WTC11 (cell line): Measurements from ENCODE around the gene TMEM72. TPM values are rescaled to one million over a fixed set of nuclear protein-coding genes. Genes with fewer than 3 reads are reported as not detected.

Experiments used
- ATAC-seq: fragments of 200-7000 bp; cut with Tn5 transposase; 2 replicates; pipeline ENCODE4 v1.10.0; 2021; ENCODE audit warnings: mild to moderate bottlenecking, moderate library complexity
- CTCF ChIA-PET: fragments of 300-600 bp; sonication (Branson Sonifier 250); formaldehyde crosslinking; loops from one replicate; lab custom pipeline; 2021; ENCODE audit warnings: antibody characterized with exemption; lab: Charles Lee
- POLR2A ChIA-PET: fragments of 350-600 bp; sonication (Branson Sonifier 250); formaldehyde crosslinking; loops from one replicate; lab custom pipeline; 2021; ENCODE audit warnings: antibody characterized with exemption; lab: Charles Lee
- DNase-seq: peaks from one replicate; pipeline ENCODE4 v3.0.0; 2021; ENCODE audit warnings: low spot score
- H3K27ac Mint-ChIP-seq: 2 replicates; pipeline ENCODE4 v1.8.0; 2021; ENCODE audit warnings: mixed read lengths
- H3K27me3 Mint-ChIP-seq: 2 replicates; pipeline ENCODE4 v1.8.0; 2021; ENCODE audit warnings: low read depth, mild to moderate bottlenecking, moderate library complexity, mixed read lengths
- H3K36me3 Mint-ChIP-seq: 2 replicates; pipeline ENCODE4 v1.8.0; 2021; ENCODE audit warnings: mixed read lengths
- H3K4me1 Mint-ChIP-seq: 2 replicates; pipeline ENCODE4 v1.8.0; 2022; ENCODE audit warnings: mixed read lengths
- H3K4me3 Mint-ChIP-seq: 2 replicates; pipeline ENCODE4 v1.8.0; 2021; ENCODE audit warnings: mild to moderate bottlenecking, moderate library complexity, mixed read lengths
- H3K9me3 Mint-ChIP-seq: 2 replicates; pipeline ENCODE4 v1.8.0; 2021; ENCODE audit warnings: mixed read lengths
- ATF2 ChIP-seq: sonication (generic); formaldehyde crosslinking; IDR thresholded peaks from 2 replicates; pipeline ENCODE4 v1.8.1; 2022; ENCODE audit warnings: low read depth, missing genetic modification reagents, borderline replicate concordance
- ATF3 ChIP-seq: sonication (generic); formaldehyde crosslinking; conservative IDR thresholded peaks from 2 replicates; pipeline ENCODE4 v1.8.1; 2022; ENCODE audit warnings: mild to moderate bottlenecking, missing genetic modification reagents
- ATF6 ChIP-seq: sonication (generic); formaldehyde crosslinking; IDR thresholded peaks from 2 replicates; pipeline ENCODE4 v1.8.1; 2023; ENCODE audit warnings: mild to moderate bottlenecking, missing genetic modification reagents
- CREM ChIP-seq: sonication (generic); formaldehyde crosslinking; IDR thresholded peaks from 2 replicates; pipeline ENCODE4 v1.8.1; 2022; ENCODE audit warnings: mild to moderate bottlenecking, missing genetic modification reagents, moderate library complexity
- CTCF ChIP-seq: fragments of 200-600 bp; IDR thresholded peaks from 2 replicates; pipeline ENCODE4 v1.8.0; 2022; ENCODE audit warnings: antibody characterized with exemption
- ELF4 ChIP-seq: sonication (generic); formaldehyde crosslinking; IDR thresholded peaks from 2 replicates; pipeline ENCODE4 v1.8.1; 2022; ENCODE audit warnings: low read depth, mild to moderate bottlenecking, moderate library complexity, missing genetic modification reagents
- ETV6 ChIP-seq: sonication (generic); formaldehyde crosslinking; IDR thresholded peaks from 2 replicates; pipeline ENCODE4 v1.8.1; 2022; ENCODE audit warnings: mild to moderate bottlenecking, missing genetic modification reagents
- IRF2 ChIP-seq: sonication (generic); formaldehyde crosslinking; IDR thresholded peaks from 2 replicates; pipeline ENCODE4 v1.8.0; 2022; ENCODE audit warnings: low read depth, missing genetic modification reagents, borderline replicate concordance
- JAZF1 ChIP-seq: fragments of 250-450 bp; sonication (Bioruptor Pico); IDR thresholded peaks from 2 replicates; pipeline ENCODE4 v1.9.0; 2021; ENCODE audit warnings: moderate library complexity, mild to moderate bottlenecking, inconsistent platforms
- MLX ChIP-seq: sonication (generic); formaldehyde crosslinking; IDR thresholded peaks from 2 replicates; pipeline ENCODE4 v1.8.1; 2023; ENCODE audit warnings: mild to moderate bottlenecking, missing genetic modification reagents, moderate library complexity
- MYBL2 ChIP-seq: sonication (generic); formaldehyde crosslinking; IDR thresholded peaks from 2 replicates; pipeline ENCODE4 v1.8.1; 2023; ENCODE audit warnings: mild to moderate bottlenecking, moderate library complexity, missing genetic modification reagents
- NFE2L1 ChIP-seq: sonication (generic); formaldehyde crosslinking; IDR thresholded peaks from 2 replicates; pipeline ENCODE4 v1.8.1; 2023; ENCODE audit warnings: missing genetic modification reagents
- NR2C2 ChIP-seq: sonication (generic); formaldehyde crosslinking; IDR thresholded peaks from 2 replicates; pipeline ENCODE4 v1.8.0; 2022; ENCODE audit warnings: mild to moderate bottlenecking, missing genetic modification reagents
- SMAD4 ChIP-seq: sonication (generic); formaldehyde crosslinking; IDR thresholded peaks from 2 replicates; pipeline ENCODE4 v1.8.0; 2022; ENCODE audit warnings: mild to moderate bottlenecking, missing genetic modification reagents
- STAT6 ChIP-seq: sonication (generic); formaldehyde crosslinking; conservative IDR thresholded peaks from 2 replicates; pipeline ENCODE4 v1.8.1; 2023; ENCODE audit warnings: mild to moderate bottlenecking, low read depth, missing genetic modification reagents, moderate library complexity
- TEAD4 ChIP-seq: sonication (generic); formaldehyde crosslinking; IDR thresholded peaks from 2 replicates; pipeline ENCODE4 v1.8.0; 2022; ENCODE audit warnings: mild to moderate bottlenecking, missing genetic modification reagents
- ZBTB21 ChIP-seq: sonication (generic); formaldehyde crosslinking; IDR thresholded peaks from 2 replicates; pipeline ENCODE4 v1.8.1; 2023; ENCODE audit warnings: mild to moderate bottlenecking, missing genetic modification reagents, borderline replicate concordance
- ZNF263 ChIP-seq: sonication (generic); formaldehyde crosslinking; IDR thresholded peaks from 2 replicates; pipeline ENCODE4 v1.8.1; 2022; ENCODE audit warnings: low read depth, mild to moderate bottlenecking, moderate library complexity, missing genetic modification reagents
- ZNF423 ChIP-seq: fragments of 250-450 bp; sonication (Bioruptor Pico); IDR thresholded peaks from 2 replicates; pipeline ENCODE4 v2.1.2; 2022; ENCODE audit warnings: mild to moderate bottlenecking, moderate library complexity
- ZSCAN18 ChIP-seq: fragments of 250-450 bp; sonication (Bioruptor Pico); IDR thresholded peaks from 2 replicates; pipeline ENCODE4 v2.1.2; 2022; ENCODE audit warnings: mild to moderate bottlenecking, moderate library complexity
- total RNA-seq: library from RNA; stranded (reverse); gene quantifications from 3 replicates; pipeline ENCODE4 v1.2.3, GENCODE V29; 2021

TMEM72 gene
- total RNA-seq, 1 experiment from 2014 or later: not detected

- TF ChIP-seq MYBL2 (CRISPR knock-in tag) (no peak), IRF2 (no peak)
These were observed 11.6 kb upstream of the TMEM72 start (continued) for GRCh38 chr10:44899450-44900080.

- Mint-ChIP-seq H3K4me3 (no peak overlapping the region), H3K27me3 (no peaks in the 10 kb centered on the region), H3K9me3 (0 out of 2 replicates have a peak, but pooled peaks cover 4% of the 10 kb centered on the region), H3K36me3 (no peaks in the 10 kb centered on the region), H3K27ac (no peak overlapping the region), H3K4me1 (peaks cover 28% of the 10 kb centered on the region)
- TF ChIP-seq MLX (no peak), ZNF263 (no peak), ZSCAN18 (CRISPR knock-in tag) (no peak), CTCF (no peak), ZBTB21 (CRISPR knock-in tag) (no peak), ATF6 (CRISPR knock-in tag) (no peak), CREM (CRISPR knock-in tag) (no peak), JAZF1 (CRISPR knock-in tag) (no peak), ATF2 (CRISPR knock-in tag) (no peak), IRF2 (no peak), SMAD4 (no peak), ZNF423 (CRISPR knock-in tag) (no peak)
- POLR2A ChIA-PET: no interaction called here
- DNase-seq (no peak), ATAC-seq (no peak)
- CTCF ChIA-PET: interaction anchor here (0.6 kb wide), 1 partner anchor 516 kb away, joined by 3 read pairs; no protein-coding TSS in a partner anchor
These were observed 8.1 kb upstream of the TMEM72 start for GRCh38 chr10:44902941-44903545.

- ATAC-seq (no peak), DNase-seq (no peak)
- CTCF ChIA-PET: no interaction called here
- Mint-ChIP-seq H3K9me3 (0 out of 2 replicates have a peak, but pooled peaks cover 3% of the 10 kb centered on the region), H3K4me3 (no peak overlapping the region), H3K4me1 (peaks cover 36% of the 10 kb centered on the region), H3K36me3 (no peaks in the 10 kb centered on the region), H3K27me3 (no peaks in the 10 kb centered on the region), H3K27ac (no peak overlapping the region)
- POLR2A ChIA-PET: no interaction called here
- TF ChIP-seq TEAD4 (CRISPR knock-in tag) (no peak), NR2C2 (CRISPR knock-in tag) (no peak), NFE2L1 (no peak), IRF2 (no peak), ZNF263 (no peak), ELF4 (CRISPR knock-in tag) (no peak), ATF3 (CRISPR knock-in tag) (no peak), ETV6 (CRISPR knock-in tag) (no peak), STAT6 (CRISPR knock-in tag) (no peak)
These were observed 4.7 kb upstream of the TMEM72 start for GRCh38 chr10:44906486-44906885.
